ENCODE data around the gene LAMA2. TPM values are rescaled to one million over a fixed set of nuclear protein-coding genes. Genes with fewer than 3 reads are reported as not detected.

Gene LAMA2
- total and polyA plus RNA-seq, 2 of the 13 experiments (the other 11 are each of a cell fraction or from before 2014, with no cell fraction given) = 0.11 to 0.28 TPM

DNA sequence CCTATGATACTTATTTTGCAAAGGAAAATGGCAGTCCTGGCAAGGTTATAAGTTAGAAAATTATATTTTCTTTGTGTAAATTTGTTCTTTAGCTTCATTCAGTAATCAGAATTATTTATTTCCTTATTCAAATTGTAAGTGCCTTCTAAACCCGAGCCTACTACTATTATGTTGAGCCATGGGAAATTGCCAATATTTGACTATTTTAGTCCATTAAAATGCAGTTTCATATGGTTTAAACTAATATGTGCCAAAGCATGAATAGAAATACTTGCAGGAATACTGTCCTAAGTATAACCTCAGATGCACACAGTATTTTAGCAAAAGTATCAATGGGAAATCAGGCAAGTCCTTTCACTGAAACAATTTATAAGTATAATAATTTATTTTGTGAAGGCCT lies 228.4 kb downstream of the LAMA2 start:
- WGBS (ENCODE audit: low lambda C conversion rate) = 0% methylated on average over 1 of the region's 1 CpG
- POLR2A ChIA-PET = no interaction called here
- H3K4me3 ChIP-seq (replicated peaks in 1 of 3; ENCODE audit: insufficient read depth in 1 of 3, low read depth in 2 of 3, low read length in 3 of 3) = no peak overlapping the region
- H3K9me3 ChIP-seq (ENCODE audit: low read length) = no peaks in the 10 kb centered on the region
- no peak for FAIRE-seq
- no peaks in the 10 kb centered on the region for H3K4me1 ChIP-seq (ENCODE audit: insufficient read depth, low read length)
- H2AFZ ChIP-seq (ENCODE audit: low read length) = no peak overlapping the region
- no TSS peak for BruUV-seq (replicated peaks)
- in situ Hi-C loops (cut with HindIII; ENCODE audit: extremely low pct_ligation_motif_present, low pct_unique_long_range_greater_than_20kb) = no loop called here
- H3K27ac ChIP-seq (ENCODE audit: extremely low read length, insufficient read depth, low read length) = no peak overlapping the region
- ATAC-seq = no peak
- H3K9ac ChIP-seq (ENCODE audit: insufficient read depth, low read depth, low read length) = no peak overlapping the region
- H3K27me3 ChIP-seq (ENCODE audit: control insufficient read depth in 1 of 2, insufficient read depth in 2 of 2, low read length in 2 of 2) = no peaks in the 10 kb centered on the region
- H4K20me1 ChIP-seq (ENCODE audit: insufficient read depth, low read length) = no peaks in the 10 kb centered on the region
- intact Hi-C loops (cut with micrococcal nuclease; ENCODE audit: unreplicated experiment) = no loop called here
- DNase-seq (ENCODE audit: low spot score) = no peak
- H3K4me2 ChIP-seq (ENCODE audit: low read depth, low read length) = no peak overlapping the region
- no peaks in the 10 kb centered on the region for H3K79me2 ChIP-seq (ENCODE audit: insufficient read depth, low read length)
- CTCF ChIA-PET (ENCODE audit: low intra/inter-chr PET ratio, low total read pairs) = no interaction called here
- no peaks in the 10 kb centered on the region for H3K36me3 ChIP-seq (replicated peaks in 1 of 2; ENCODE audit: control insufficient read depth in 1 of 2, insufficient read depth in 2 of 2, low read length in 2 of 2)
- TF ChIP-seq SOX13 (IDR thresholded peaks at IDR 0.05) (no peak), SOX13 (CRISPR knock-in tag; conservative IDR thresholded peaks at IDR 0.05 in 1 of 2, IDR thresholded peaks at IDR 0.05 in 1 of 2) (no peak), NFE2L1 (CRISPR knock-in tag; IDR thresholded peaks at IDR 0.05; ENCODE audit: borderline replicate concordance) (no peak), MXI1 (IDR thresholded peaks at IDR 0.05; ENCODE audit: borderline replicate concordance, low read depth, low read length) (no peak), CCDC6 (CRISPR knock-in tag; IDR thresholded peaks at IDR 0.05) (no peak), JDP2 (CRISPR knock-in tag; IDR thresholded peaks at IDR 0.05; ENCODE audit: borderline replicate concordance) (no peak), ZNF605 (CRISPR knock-in tag; IDR thresholded peaks at IDR 0.05) (no peak), ZMYM2 (CRISPR knock-in tag; IDR thresholded peaks at IDR 0.05) (no peak)
- TF ChIP-seq, protein P1, sequence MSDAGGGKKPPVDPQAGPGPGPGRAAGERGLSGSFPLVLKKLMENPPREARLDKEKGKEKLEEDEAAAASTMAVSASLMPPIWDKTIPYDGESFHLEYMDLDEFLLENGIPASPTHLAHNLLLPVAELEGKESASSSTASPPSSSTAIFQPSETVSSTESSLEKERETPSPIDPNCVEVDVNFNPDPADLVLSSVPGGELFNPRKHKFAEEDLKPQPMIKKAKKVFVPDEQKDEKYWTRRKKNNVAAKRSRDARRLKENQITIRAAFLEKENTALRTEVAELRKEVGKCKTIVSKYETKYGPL (CRISPR knock-in tag; IDR thresholded peaks at IDR 0.05) = no peak
- TF ChIP-seq, protein P2, sequence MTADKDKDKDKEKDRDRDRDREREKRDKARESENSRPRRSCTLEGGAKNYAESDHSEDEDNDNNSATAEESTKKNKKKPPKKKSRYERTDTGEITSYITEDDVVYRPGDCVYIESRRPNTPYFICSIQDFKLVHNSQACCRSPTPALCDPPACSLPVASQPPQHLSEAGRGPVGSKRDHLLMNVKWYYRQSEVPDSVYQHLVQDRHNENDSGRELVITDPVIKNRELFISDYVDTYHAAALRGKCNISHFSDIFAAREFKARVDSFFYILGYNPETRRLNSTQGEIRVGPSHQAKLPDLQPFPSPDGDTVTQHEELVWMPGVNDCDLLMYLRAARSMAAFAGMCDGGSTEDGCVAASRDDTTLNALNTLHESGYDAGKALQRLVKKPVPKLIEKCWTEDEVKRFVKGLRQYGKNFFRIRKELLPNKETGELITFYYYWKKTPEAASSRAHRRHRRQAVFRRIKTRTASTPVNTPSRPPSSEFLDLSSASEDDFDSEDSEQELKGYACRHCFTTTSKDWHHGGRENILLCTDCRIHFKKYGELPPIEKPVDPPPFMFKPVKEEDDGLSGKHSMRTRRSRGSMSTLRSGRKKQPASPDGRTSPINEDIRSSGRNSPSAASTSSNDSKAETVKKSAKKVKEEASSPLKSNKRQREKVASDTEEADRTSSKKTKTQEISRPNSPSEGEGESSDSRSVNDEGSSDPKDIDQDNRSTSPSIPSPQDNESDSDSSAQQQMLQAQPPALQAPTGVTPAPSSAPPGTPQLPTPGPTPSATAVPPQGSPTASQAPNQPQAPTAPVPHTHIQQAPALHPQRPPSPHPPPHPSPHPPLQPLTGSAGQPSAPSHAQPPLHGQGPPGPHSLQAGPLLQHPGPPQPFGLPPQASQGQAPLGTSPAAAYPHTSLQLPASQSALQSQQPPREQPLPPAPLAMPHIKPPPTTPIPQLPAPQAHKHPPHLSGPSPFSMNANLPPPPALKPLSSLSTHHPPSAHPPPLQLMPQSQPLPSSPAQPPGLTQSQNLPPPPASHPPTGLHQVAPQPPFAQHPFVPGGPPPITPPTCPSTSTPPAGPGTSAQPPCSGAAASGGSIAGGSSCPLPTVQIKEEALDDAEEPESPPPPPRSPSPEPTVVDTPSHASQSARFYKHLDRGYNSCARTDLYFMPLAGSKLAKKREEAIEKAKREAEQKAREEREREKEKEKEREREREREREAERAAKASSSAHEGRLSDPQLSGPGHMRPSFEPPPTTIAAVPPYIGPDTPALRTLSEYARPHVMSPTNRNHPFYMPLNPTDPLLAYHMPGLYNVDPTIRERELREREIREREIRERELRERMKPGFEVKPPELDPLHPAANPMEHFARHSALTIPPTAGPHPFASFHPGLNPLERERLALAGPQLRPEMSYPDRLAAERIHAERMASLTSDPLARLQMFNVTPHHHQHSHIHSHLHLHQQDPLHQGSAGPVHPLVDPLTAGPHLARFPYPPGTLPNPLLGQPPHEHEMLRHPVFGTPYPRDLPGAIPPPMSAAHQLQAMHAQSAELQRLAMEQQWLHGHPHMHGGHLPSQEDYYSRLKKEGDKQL (CRISPR knock-in tag; IDR thresholded peaks at IDR 0.05; ENCODE audit: low read depth) = no peak
- TF ChIP-seq, protein P3, sequence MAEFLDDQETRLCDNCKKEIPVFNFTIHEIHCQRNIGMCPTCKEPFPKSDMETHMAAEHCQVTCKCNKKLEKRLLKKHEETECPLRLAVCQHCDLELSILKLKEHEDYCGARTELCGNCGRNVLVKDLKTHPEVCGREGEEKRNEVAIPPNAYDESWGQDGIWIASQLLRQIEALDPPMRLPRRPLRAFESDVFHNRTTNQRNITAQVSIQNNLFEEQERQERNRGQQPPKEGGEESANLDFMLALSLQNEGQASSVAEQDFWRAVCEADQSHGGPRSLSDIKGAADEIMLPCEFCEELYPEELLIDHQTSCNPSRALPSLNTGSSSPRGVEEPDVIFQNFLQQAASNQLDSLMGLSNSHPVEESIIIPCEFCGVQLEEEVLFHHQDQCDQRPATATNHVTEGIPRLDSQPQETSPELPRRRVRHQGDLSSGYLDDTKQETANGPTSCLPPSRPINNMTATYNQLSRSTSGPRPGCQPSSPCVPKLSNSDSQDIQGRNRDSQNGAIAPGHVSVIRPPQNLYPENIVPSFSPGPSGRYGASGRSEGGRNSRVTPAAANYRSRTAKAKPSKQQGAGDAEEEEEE (CRISPR knock-in tag; IDR thresholded peaks at IDR 0.05; ENCODE audit: borderline replicate concordance) = no peak
- TF ChIP-seq, protein P4, sequence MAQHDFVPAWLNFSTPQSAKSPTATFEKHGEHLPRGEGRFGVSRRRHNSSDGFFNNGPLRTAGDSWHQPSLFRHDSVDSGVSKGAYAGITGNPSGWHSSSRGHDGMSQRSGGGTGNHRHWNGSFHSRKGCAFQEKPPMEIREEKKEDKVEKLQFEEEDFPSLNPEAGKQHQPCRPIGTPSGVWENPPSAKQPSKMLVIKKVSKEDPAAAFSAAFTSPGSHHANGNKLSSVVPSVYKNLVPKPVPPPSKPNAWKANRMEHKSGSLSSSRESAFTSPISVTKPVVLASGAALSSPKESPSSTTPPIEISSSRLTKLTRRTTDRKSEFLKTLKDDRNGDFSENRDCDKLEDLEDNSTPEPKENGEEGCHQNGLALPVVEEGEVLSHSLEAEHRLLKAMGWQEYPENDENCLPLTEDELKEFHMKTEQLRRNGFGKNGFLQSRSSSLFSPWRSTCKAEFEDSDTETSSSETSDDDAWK (CRISPR knock-in tag; IDR thresholded peaks at IDR 0.05) = no peak

Data from HepG2 (cell line).